HepG2 (cell line): ENCODE measurements around the gene KCNK17. TPM values are rescaled to one million over a fixed set of nuclear protein-coding genes. Genes with fewer than 3 reads are reported as not detected.

Source experiments
- ARHGAP35 ChIP-seq: sonication (generic); formaldehyde crosslinking; IDR thresholded peaks from 2 replicates; pipeline ENCODE4 v1.9.0; 2022; ENCODE audit warnings: mild to moderate bottlenecking, inconsistent platforms, moderate library complexity, missing genetic modification reagents, borderline replicate concordance
- ARNT2 ChIP-seq: sonication (generic); formaldehyde crosslinking; IDR thresholded peaks from 2 replicates; pipeline ENCODE4 v1.8.0; 2022; ENCODE audit warnings: mild to moderate bottlenecking, low read depth, missing genetic modification reagents, moderate library complexity
- ATM ChIP-seq: fragments of 450-650 bp; IDR thresholded peaks from 2 replicates; pipeline ENCODE4 v1.7.1; 2017; ENCODE audit warnings: mild to moderate bottlenecking, borderline replicate concordance
- CENPT ChIP-seq: sonication (generic); formaldehyde crosslinking; IDR thresholded peaks from 2 replicates; pipeline ENCODE4 v1.8.0; 2022; ENCODE audit warnings: low read depth, mild to moderate bottlenecking, moderate library complexity, missing genetic modification reagents
- FOXJ3 ChIP-seq: sonication (generic); formaldehyde crosslinking; IDR thresholded peaks from 2 replicates; pipeline ENCODE4 v1.4.0; 2020; ENCODE audit warnings: missing genetic modification reagents, mild to moderate bottlenecking, borderline replicate concordance
- GZF1 ChIP-seq: sonication (generic); formaldehyde crosslinking; IDR thresholded peaks from 2 replicates; pipeline ENCODE4 v1.5.1; 2020; ENCODE audit warnings: mild to moderate bottlenecking, missing genetic modification reagents
- JUND ChIP-seq: sonication (generic); formaldehyde crosslinking; IDR thresholded peaks from 2 replicates; pipeline ENCODE4 v1.8.0; 2022; ENCODE audit warnings: mild to moderate bottlenecking, missing genetic modification reagents
- MEIS1 ChIP-seq: sonication (generic); formaldehyde crosslinking; IDR thresholded peaks from 2 replicates; pipeline ENCODE4 v1.9.0; 2021; ENCODE audit warnings: mild to moderate bottlenecking, missing genetic modification reagents, moderate library complexity, borderline replicate concordance
- RCOR2 ChIP-seq: IDR thresholded peaks from 2 replicates; pipeline ENCODE4 v1.6.1; 2016; ENCODE audit warnings: missing biosample characterization, missing genetic modification reagents
- SETDB1 ChIP-seq: sonication (generic); formaldehyde crosslinking; IDR thresholded peaks from 2 replicates; pipeline ENCODE4 v1.5.1; 2020; ENCODE audit warnings: missing genetic modification reagents, mild to moderate bottlenecking, borderline replicate concordance
- STAG1 ChIP-seq: sonication (generic); formaldehyde crosslinking; IDR thresholded peaks from 2 replicates; pipeline ENCODE4 v1.4.0; 2020; ENCODE audit warnings: missing genetic modification reagents
- ZC3H4 ChIP-seq: sonication (generic); formaldehyde crosslinking; IDR thresholded peaks from 2 replicates; pipeline ENCODE4 v1.4.0; 2020; ENCODE audit warnings: missing genetic modification reagents, borderline replicate concordance
- ZFX ChIP-seq: sonication (generic); formaldehyde crosslinking; IDR thresholded peaks from 2 replicates; pipeline ENCODE4 v1.4.0; 2020; ENCODE audit warnings: mild to moderate bottlenecking, low read depth, missing genetic modification reagents, moderate library complexity
- ZNF20 ChIP-seq: sonication (generic); formaldehyde crosslinking; IDR thresholded peaks from 2 replicates; pipeline ENCODE4 v1.4.0; 2020; ENCODE audit warnings: mild to moderate bottlenecking, moderate library complexity, missing genetic modification reagents
- ZNF441 ChIP-seq: sonication (generic); formaldehyde crosslinking; IDR thresholded peaks from 2 replicates; pipeline ENCODE4 v1.7.0; 2021; ENCODE audit warnings: missing genetic modification reagents, borderline replicate concordance
- ZNF569 ChIP-seq: sonication (generic); formaldehyde crosslinking; IDR thresholded peaks from 2 replicates; pipeline ENCODE4 v1.5.0; 2020; ENCODE audit warnings: mild to moderate bottlenecking, missing genetic modification reagents, moderate library complexity, borderline replicate concordance
- ZNF607 ChIP-seq: sonication (generic); formaldehyde crosslinking; IDR thresholded peaks from 2 replicates; pipeline ENCODE4 v1.5.1; 2020; ENCODE audit warnings: missing genetic modification reagents, mild to moderate bottlenecking, borderline replicate concordance
- ZNF709 ChIP-seq: sonication (generic); formaldehyde crosslinking; IDR thresholded peaks from 2 replicates; pipeline ENCODE4 v1.5.0; 2020; ENCODE audit warnings: mild to moderate bottlenecking, missing genetic modification reagents
- ZNF768 ChIP-seq: sonication (generic); formaldehyde crosslinking; IDR thresholded peaks from 2 replicates; pipeline ENCODE4 v1.4.0; 2020; ENCODE audit warnings: missing genetic modification reagents
- ZNF777 ChIP-seq: sonication (generic); formaldehyde crosslinking; IDR thresholded peaks from 2 replicates; pipeline ENCODE4 v1.4.0; 2020; ENCODE audit warnings: missing genetic modification reagents
- polyA plus RNA-seq, 8 experiments: library from polyadenylated mRNA; depleted of rRNA in 3 of 8; stranded (reverse) in 7 of 8; unstranded in 1 of 8; fragments of >200 nt; fragmentation: Illumina TruSeq in 4 of 8; extraction: Trizol in 4 of 8; gene quantifications; 2 replicates each; pipeline versions ENCODE4 v1.2.1 to v1.2.3, GENCODE V29; 2011 to 2016; ENCODE audit warnings: low read depth in 4 of 8, missing spikeins in 1 of 8, mixed read lengths in 1 of 8; ENCODE audit not compliant: insufficient read depth in 1 of 8
- total RNA-seq, 5 experiments: library from RNA; depleted of rRNA; stranded (reverse); fragments of >200 nt; fragmentation: Illumina TruSeq; extraction: Trizol; gene quantifications; 2 replicates each; pipeline ENCODE4 v1.2.3, GENCODE V29; 2016; ENCODE audit warnings: low read depth in 1 of 5
- TF ChIP-seq, protein P1 (sequence below): sonication (generic); formaldehyde crosslinking; IDR thresholded peaks from 2 replicates; pipeline ENCODE4 v1.5.0; 2020; ENCODE audit warnings: mild to moderate bottlenecking, missing genetic modification reagents
- TF ChIP-seq, protein P2 (sequence below): sonication (generic); formaldehyde crosslinking; IDR thresholded peaks from 2 replicates; pipeline ENCODE4 v1.9.0; 2021; ENCODE audit warnings: missing genetic modification reagents, borderline replicate concordance

The KCNK17 gene
- total and polyA plus RNA-seq, 2 of the 13 experiments (the other 11 are each of a cell fraction or from before 2014, with no cell fraction given), result not detected

DNA sequence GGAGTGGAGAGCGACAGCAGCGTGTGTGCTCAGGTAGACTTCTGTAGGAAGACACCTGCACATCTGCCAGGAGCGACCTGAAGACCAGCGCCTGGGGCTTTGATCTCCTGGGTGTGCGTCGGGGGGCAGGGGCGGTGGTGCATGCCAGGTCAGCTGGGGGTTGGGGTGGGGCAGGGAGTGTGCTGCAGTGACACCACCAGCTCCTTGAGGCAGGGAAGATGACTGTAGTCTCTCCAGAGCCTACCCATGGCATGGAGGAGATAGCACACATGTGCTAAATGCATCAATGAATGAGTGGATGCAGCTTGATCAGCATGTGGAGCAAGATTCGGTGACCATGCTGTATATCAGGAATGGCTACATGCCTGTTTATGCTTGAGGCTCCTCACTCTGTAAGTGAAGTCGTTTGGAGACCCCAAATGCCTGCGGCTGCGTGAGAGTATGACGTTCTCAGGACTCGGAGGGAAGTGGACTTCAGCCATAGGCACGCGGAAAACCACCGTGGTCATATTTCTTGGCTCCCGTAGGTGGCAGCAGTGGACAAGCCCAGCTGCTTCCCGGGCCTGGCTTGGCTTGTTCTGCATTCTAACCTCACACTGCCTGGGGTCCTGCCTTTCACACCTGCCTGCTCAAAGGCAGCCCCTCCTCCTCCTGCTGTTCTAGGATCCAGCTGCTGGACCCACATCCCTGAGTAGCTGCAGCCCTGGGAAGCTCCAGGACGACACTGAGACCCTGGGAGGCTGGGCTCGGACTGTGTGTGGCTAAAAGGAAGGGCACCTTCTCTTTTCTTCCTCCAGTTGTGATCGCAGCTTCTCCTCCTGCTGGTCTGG is 47.7 kb upstream of the KCNK17 start (continued):
- 0 out of 2 replicates have a peak, but pooled peaks have one; percentile 11 for TF ChIP-seq ZNF607
- TF ChIP-seq STAG1 (CRISPR knock-in tag), result peak; percentile 81
- no peak for TF ChIP-seq ATM
- TF ChIP-seq ARHGAP35, result no peak
- 0 out of 2 replicates have a peak, but pooled peaks have one; percentile 20 for TF ChIP-seq ZNF768 (CRISPR knock-in tag)
- TF ChIP-seq, protein P1, sequence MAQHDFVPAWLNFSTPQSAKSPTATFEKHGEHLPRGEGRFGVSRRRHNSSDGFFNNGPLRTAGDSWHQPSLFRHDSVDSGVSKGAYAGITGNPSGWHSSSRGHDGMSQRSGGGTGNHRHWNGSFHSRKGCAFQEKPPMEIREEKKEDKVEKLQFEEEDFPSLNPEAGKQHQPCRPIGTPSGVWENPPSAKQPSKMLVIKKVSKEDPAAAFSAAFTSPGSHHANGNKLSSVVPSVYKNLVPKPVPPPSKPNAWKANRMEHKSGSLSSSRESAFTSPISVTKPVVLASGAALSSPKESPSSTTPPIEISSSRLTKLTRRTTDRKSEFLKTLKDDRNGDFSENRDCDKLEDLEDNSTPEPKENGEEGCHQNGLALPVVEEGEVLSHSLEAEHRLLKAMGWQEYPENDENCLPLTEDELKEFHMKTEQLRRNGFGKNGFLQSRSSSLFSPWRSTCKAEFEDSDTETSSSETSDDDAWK (CRISPR knock-in tag), result no peak
- no peak for TF ChIP-seq FOXJ3 (CRISPR knock-in tag)
- TF ChIP-seq JUND (CRISPR knock-in tag), result no peak
- TF ChIP-seq GZF1, result no peak
- TF ChIP-seq ZNF441, result no peak
- TF ChIP-seq ZNF777 (CRISPR knock-in tag), result no peak
- TF ChIP-seq, protein P2, sequence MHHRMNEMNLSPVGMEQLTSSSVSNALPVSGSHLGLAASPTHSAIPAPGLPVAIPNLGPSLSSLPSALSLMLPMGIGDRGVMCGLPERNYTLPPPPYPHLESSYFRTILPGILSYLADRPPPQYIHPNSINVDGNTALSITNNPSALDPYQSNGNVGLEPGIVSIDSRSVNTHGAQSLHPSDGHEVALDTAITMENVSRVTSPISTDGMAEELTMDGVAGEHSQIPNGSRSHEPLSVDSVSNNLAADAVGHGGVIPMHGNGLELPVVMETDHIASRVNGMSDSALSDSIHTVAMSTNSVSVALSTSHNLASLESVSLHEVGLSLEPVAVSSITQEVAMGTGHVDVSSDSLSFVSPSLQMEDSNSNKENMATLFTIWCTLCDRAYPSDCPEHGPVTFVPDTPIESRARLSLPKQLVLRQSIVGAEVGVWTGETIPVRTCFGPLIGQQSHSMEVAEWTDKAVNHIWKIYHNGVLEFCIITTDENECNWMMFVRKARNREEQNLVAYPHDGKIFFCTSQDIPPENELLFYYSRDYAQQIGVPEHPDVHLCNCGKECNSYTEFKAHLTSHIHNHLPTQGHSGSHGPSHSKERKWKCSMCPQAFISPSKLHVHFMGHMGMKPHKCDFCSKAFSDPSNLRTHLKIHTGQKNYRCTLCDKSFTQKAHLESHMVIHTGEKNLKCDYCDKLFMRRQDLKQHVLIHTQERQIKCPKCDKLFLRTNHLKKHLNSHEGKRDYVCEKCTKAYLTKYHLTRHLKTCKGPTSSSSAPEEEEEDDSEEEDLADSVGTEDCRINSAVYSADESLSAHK (CRISPR knock-in tag), result no peak
- no peak for TF ChIP-seq ARNT2 (CRISPR knock-in tag)
- no peak for TF ChIP-seq MEIS1 (CRISPR knock-in tag)
- no peak for TF ChIP-seq ZNF569 (CRISPR knock-in tag)
- TF ChIP-seq CENPT (CRISPR knock-in tag), result no peak
- TF ChIP-seq ZFX (CRISPR knock-in tag), result 0 out of 2 replicates have a peak, but pooled peaks have one; percentile 21
- no peak for TF ChIP-seq ZC3H4 (CRISPR knock-in tag)
- no peak for TF ChIP-seq RCOR2
- TF ChIP-seq ZNF709 (CRISPR knock-in tag), result no peak
- TF ChIP-seq SETDB1, result no peak
- no peak for TF ChIP-seq ZNF20 (CRISPR knock-in tag)
